LNCaP clone FGC (cell line): Measurements from ENCODE around the gene RNF121.

Experiments
- DNase-seq: peaks from one replicate; pipeline ENCODE4 v3.0.0-alpha.2; 2011; ENCODE audit warnings: low read depth
- H3K4me3 ChIP-seq: 2 replicates; pipeline ENCODE4 v1.5.1; 2011; ENCODE audit warnings: mild to moderate bottlenecking, low read depth, low read length, control low read depth
- CTCF ChIP-seq: IDR thresholded peaks from 2 replicates; pipeline ENCODE4 v1.5.1; 2012; ENCODE audit warnings: mild to moderate bottlenecking; ENCODE audit not compliant: control insufficient read depth, insufficient read depth; ENCODE audit errors: extremely low read depth

RNF121 gene

GRCh38 chr11:71931245-71931602, 2.4 kb downstream of the RNF121 start:
- H3K4me3 ChIP-seq = no peak overlapping the region
- DNase-seq = no peak
- no peak for TF ChIP-seq CTCF

GRCh38 chr11:71933141-71933933, 4.5 kb downstream of the RNF121 start:
- no peak for DNase-seq
- no peak for TF ChIP-seq CTCF
- H3K4me3 ChIP-seq = no peak overlapping the region

GRCh38 chr11:71934213-71934612, 5.4 kb downstream of the RNF121 start:
- TF ChIP-seq CTCF = no peak
- H3K4me3 ChIP-seq = no peak overlapping the region
- no peak for DNase-seq

- no peak for DNase-seq
- TF ChIP-seq CTCF = no peak
- H3K4me3 ChIP-seq = no peak overlapping the region
These were observed 6.6 kb downstream of the RNF121 start for GRCh38 chr11:71935338-71935925.

GRCh38 chr11:71936825-71937224, 8.0 kb downstream of the RNF121 start:
- DNase-seq = no peak
- no peak for TF ChIP-seq CTCF
- no peak overlapping the region for H3K4me3 ChIP-seq

- H3K4me3 ChIP-seq = no peak overlapping the region
- TF ChIP-seq CTCF = no peak
- no peak for DNase-seq
These were observed 9.0 kb downstream of the RNF121 start for GRCh38 chr11:71937826-71938225.

GRCh38 chr11:71940561-71941219, 11.8 kb downstream of the RNF121 start:
- no peak for DNase-seq
- TF ChIP-seq CTCF = no peak
- no peak overlapping the region for H3K4me3 ChIP-seq
